Bronchus fibroblast of lung (primary cell): ENCODE data around the gene GIMAP5. TPM values are rescaled to one million over a fixed set of nuclear protein-coding genes. Genes with fewer than 3 reads are reported as not detected.

Source experiments
- total RNA-seq: library from RNA; depleted of rRNA; stranded (reverse); fragments of >200 nt; gene quantifications from 2 replicates; pipeline ENCODE4 v1.2.3, GENCODE V29; 2015

GIMAP5 gene
- total RNA-seq, result not detected in 2 replicates

DNA sequence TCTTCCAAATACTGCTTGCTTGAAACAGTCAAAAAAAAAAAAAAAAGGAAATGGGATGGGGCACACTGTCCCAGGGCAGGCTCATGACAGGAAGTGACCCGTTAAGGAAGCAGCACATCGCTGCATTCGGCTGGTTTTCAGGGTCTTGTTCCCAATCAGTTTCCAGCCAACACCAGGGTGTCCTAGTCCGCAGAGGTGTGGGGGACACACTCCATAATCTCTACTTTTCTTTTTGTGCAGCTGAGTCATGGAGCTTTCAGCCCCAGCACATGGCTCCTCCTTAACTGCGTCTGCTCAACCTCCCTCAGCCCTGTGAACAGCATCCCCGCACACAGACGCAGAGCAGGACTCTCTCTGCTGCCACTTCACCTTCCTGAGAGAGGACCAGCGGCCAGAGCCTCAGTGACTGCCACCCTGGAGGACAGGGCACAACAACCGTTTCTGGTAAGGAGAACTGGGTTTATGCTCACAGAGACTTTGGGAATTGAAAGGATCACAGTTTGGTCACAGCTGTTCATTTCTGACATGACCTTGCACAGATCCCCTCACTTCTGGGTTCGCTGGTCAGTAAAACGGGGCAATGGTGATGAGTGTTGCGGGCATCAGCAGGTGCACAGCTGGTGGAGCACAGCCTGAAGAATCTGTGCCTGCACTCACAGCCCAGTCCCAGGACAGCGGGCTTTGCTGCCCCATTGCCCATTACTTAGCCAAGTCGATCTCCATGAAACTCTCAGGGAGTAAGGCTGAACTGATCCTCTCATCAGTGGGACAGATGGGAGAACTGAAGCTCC is at the start of gene GIMAP5:
GIMAP5 (plus strand) TSS at position 154 of the 791 bp plus-strand sequence. CDS start 3,467 bp downstream, outside the sequence.

DNA sequence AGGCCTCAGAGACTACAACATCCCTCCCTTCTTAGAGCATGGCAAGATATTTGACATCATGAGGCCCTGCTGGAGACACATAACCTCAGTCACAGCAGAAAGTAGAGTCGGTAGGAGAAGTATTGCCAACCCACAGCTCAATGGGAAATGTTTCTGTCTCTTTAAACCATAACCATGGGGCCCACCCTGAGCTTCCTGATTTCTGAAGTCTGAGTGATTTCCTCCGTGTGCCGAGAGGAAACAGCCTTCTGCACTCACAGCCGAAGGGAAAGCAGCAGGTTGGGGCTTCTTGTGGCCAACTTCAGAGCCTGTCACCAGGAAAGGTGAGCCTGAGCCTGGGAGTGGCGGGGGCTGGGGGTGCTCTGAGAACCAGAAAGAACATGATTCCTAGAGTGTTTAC is 20.9 kb upstream of the GIMAP5 start, which contains the start of gene GIMAP1:
GIMAP1 (plus strand) TSS at position 246 of the 400 bp plus-strand sequence. CDS start 2,435 bp downstream, outside the sequence.

Other genes starting within 250 kb of the GIMAP5 start
- gene GIMAP7, start 222.5 kb upstream of the GIMAP5 start, total RNA-seq, result not detected in 2 replicates
- not detected in 2 replicates for gene GIMAP4, start 170.0 kb upstream of the GIMAP5 start, total RNA-seq
- not detected in 2 replicates for gene GIMAP6, start 105.0 kb upstream of the GIMAP5 start, total RNA-seq
- gene GIMAP2, start 51.7 kb upstream of the GIMAP5 start, total RNA-seq, result 0.15 and 0.34 TPM in 2 replicates
- not detected in 2 replicates for gene GIMAP1, start 20.8 kb upstream of the GIMAP5 start, total RNA-seq
- gene TMEM176B, start 62.9 kb downstream of the GIMAP5 start, total RNA-seq, result 0.30 TPM in 1 of 2 replicates, not detected in the other
- 0.15 and 0.50 TPM in 2 replicates for gene TMEM176A, start 63.4 kb downstream of the GIMAP5 start, total RNA-seq
- not detected in 2 replicates for gene AOC1, start 115.1 kb downstream of the GIMAP5 start, total RNA-seq
- gene KCNH2, start 240.9 kb downstream of the GIMAP5 start, total RNA-seq, result 0.15 TPM in 1 of 2 replicates, not detected in the other